Common myeloid progenitor, CD34-positive (primary cell): ENCODE results near the gene LAIR1.

Experiments used
- CTCF ChIA-PET: fragments of 350-600 bp; sonication (Branson Sonifier 250); formaldehyde crosslinking; loops from one replicate; lab custom pipeline; 2021; ENCODE audit warnings: antibody characterized with exemption; lab: Charles Lee
- POLR2A ChIA-PET: fragments of 350-600 bp; sonication (Branson Sonifier 250); formaldehyde crosslinking; loops from one replicate; lab custom pipeline; 2021; ENCODE audit warnings: antibody characterized with exemption; lab: Charles Lee
- DNase-seq, 3 donors: peaks; one replicate each; pipeline versions ENCODE4 v3.0.0 to v3.0.0-alpha.2; 2013
- H3K27ac ChIP-seq, 2 experiments: 1 replicate in 1 of 2; 2 replicates in 1 of 2; pipeline ENCODE4 v1.7.0; 2013; ENCODE audit warnings: inconsistent platforms in 2 of 2, low read length in 2 of 2, mild to moderate bottlenecking in 2 of 2, low read depth in 1 of 2, moderate library complexity in 1 of 2; ENCODE audit not compliant: severe bottlenecking in 2 of 2, insufficient read depth in 1 of 2, poor library complexity in 1 of 2
- H3K27me3 ChIP-seq, 5 experiments: replicated peaks in 2 of 5; 1 replicate in 3 of 5; 2 replicates in 2 of 5; pipeline versions ENCODE4 v1.6.1 to v1.7.0; 2013; ENCODE audit warnings: low read length in 4 of 5, mild to moderate bottlenecking in 2 of 5, moderate library complexity in 2 of 5, inconsistent platforms in 1 of 5; ENCODE audit not compliant: insufficient read depth in 5 of 5, control insufficient read depth in 4 of 5
- H3K36me3 ChIP-seq, 4 experiments: 1 replicate in 2 of 4; 2 replicates in 2 of 4; pipeline versions ENCODE4 v1.6.1 to v1.7.0; 2013; ENCODE audit warnings: low read length in 3 of 4, control low read depth in 1 of 4, mild to moderate bottlenecking in 1 of 4; ENCODE audit not compliant: control insufficient read depth in 4 of 4, insufficient read depth in 4 of 4
- H3K4me1 ChIP-seq, 4 experiments: 1 replicate in 3 of 4; 2 replicates in 1 of 4; pipeline versions ENCODE4 v1.6.1 to v1.7.1; 2013; ENCODE audit warnings: low read length in 3 of 4, mild to moderate bottlenecking in 3 of 4, control low read depth in 1 of 4, inconsistent platforms in 1 of 4, moderate library complexity in 1 of 4; ENCODE audit not compliant: control insufficient read depth in 4 of 4, insufficient read depth in 4 of 4; ENCODE audit errors: control extremely low read depth in 1 of 4
- H3K4me3 ChIP-seq, 7 experiments: 1 replicate in 4 of 7; 2 replicates in 3 of 7; pipeline versions ENCODE4 v1.5.1 to v1.7.0; 2013; ENCODE audit warnings: mild to moderate bottlenecking in 7 of 7, low read length in 6 of 7, moderate library complexity in 6 of 7, inconsistent platforms in 2 of 7, low read depth in 2 of 7, control low read depth in 1 of 7; ENCODE audit not compliant: insufficient read depth in 4 of 7, control insufficient read depth in 1 of 7; ENCODE audit errors: extremely low read depth in 1 of 7
- H3K9me3 ChIP-seq, 5 experiments: 1 replicate in 4 of 5; 2 replicates in 1 of 5; pipeline versions ENCODE4 v1.6.1 to v1.7.1; 2013; ENCODE audit warnings: low read length in 4 of 5, mild to moderate bottlenecking in 2 of 5, inconsistent platforms in 1 of 5, low read depth in 1 of 5, moderate library complexity in 1 of 5; ENCODE audit not compliant: control insufficient read depth in 4 of 5, insufficient read depth in 2 of 5; ENCODE audit errors: control extremely low read depth in 1 of 5
- whole genome bisulfite sequencing: methylation state at CpG from one replicate; pipeline ENCODE4 v1.1.5; 2013; ENCODE audit not compliant: insufficient coverage; 5-methylcytosine and 5-hydroxymethylcytosine counted together

LAIR1 gene

GRCh38 chr19:54403054-54403453 is 38.3 kb upstream of the LAIR1 start:
- Histone ChIP-seq H3K9me3 (peaks cover 0 to 7% (median 0%) of the 10 kb centered on the region in 5 experiments), H3K27me3 (no peaks in the 10 kb centered on the region), H3K27ac (no peak overlapping the region), H3K4me3 (no peak overlapping the region), H3K4me1 (no peaks in the 10 kb centered on the region), H3K36me3 (no peaks in the 10 kb centered on the region)
- ChIA-PET POLR2A (no interaction called here), CTCF (no interaction called here)
- 100% methylated on average over 5 of the region's 8 CpGs for WGBS
- no peak for DNase-seq

- no peaks in the 10 kb centered on the region for H3K4me1 ChIP-seq
- H3K27me3 ChIP-seq = no peaks in the 10 kb centered on the region
- POLR2A ChIA-PET = no interaction called here
- H3K4me3 ChIP-seq = no peak overlapping the region
- H3K36me3 ChIP-seq = no peaks in the 10 kb centered on the region
- 100% methylated on average over 1 of the region's 6 CpGs for WGBS
- H3K27ac ChIP-seq = no peak overlapping the region
- H3K9me3 ChIP-seq = no peaks in the 10 kb centered on the region
- CTCF ChIA-PET = interaction anchor here (0.6 to 1.7 kb wide), 4 partner anchors 10 to 212 kb away, joined by 3 to 10 read pairs (median 3); partner anchors contain the start of gene MBOAT7
- no peak for DNase-seq
These were observed 36.2 kb upstream of the LAIR1 start for GRCh38 chr19:54400913-54401312.

GRCh38 chr19:54399189-54399588 is 34.5 kb upstream of the LAIR1 start:
- no peak overlapping the region for H3K4me3 ChIP-seq
- no peak for DNase-seq
- POLR2A ChIA-PET = interaction anchor here (0.6 kb wide), 1 partner anchor 10 kb away, joined by 3 read pairs; no protein-coding TSS in a partner anchor
- no peaks in the 10 kb centered on the region for H3K36me3 ChIP-seq
- H3K9me3 ChIP-seq = no peaks in the 10 kb centered on the region
- no peaks in the 10 kb centered on the region for H3K27me3 ChIP-seq
- WGBS = no CpG with 5 or more reads among the region's 2 CpGs
- CTCF ChIA-PET = interaction anchor here (1.2 to 1.9 kb wide), 5 partner anchors 8 to 170 kb away, joined by 3 to 10 read pairs (median 5); partner anchors contain the start of gene TTYH1
- no peak overlapping the region for H3K27ac ChIP-seq
- H3K4me1 ChIP-seq = no peaks in the 10 kb centered on the region

- 91% methylated on average over 8 of the region's 8 CpGs for WGBS
- POLR2A ChIA-PET = no interaction called here
- Histone ChIP-seq H3K4me1 (peaks cover 3 to 8% (median 5%) of the 10 kb centered on the region in 4 experiments), H3K4me3 (no peak overlapping the region), H3K27me3 (no peaks in the 10 kb centered on the region), H3K36me3 (no peaks in the 10 kb centered on the region), H3K27ac (no peak overlapping the region), H3K9me3 (no peaks in the 10 kb centered on the region)
- CTCF ChIA-PET = no interaction called here
- no peak for DNase-seq
These were observed 31.0 kb upstream of the LAIR1 start for GRCh38 chr19:54395685-54396084.

GRCh38 chr19:54393381-54393780 is 28.6 kb upstream of the LAIR1 start:
- CTCF ChIA-PET = interaction anchor here (0.8 to 7.0 kb wide), 3 partner anchors 13 to 69 kb away, joined by 5 to 95 read pairs (median 86); no protein-coding TSS in a partner anchor
- POLR2A ChIA-PET = no interaction called here
- 91% methylated on average over 14 of the region's 16 CpGs for whole genome bisulfite sequencing
- Histone ChIP-seq H3K4me3 (no peak overlapping the region), H3K36me3 (no peaks in the 10 kb centered on the region), H3K27me3 (no peaks in the 10 kb centered on the region), H3K9me3 (no peaks in the 10 kb centered on the region), H3K27ac (no peak overlapping the region), H3K4me1 (peaks cover 15 to 31% (median 28%) of the 10 kb centered on the region in 4 experiments)
- DNase-seq = no peak

GRCh38 chr19:54392105-54392504 is 27.4 kb upstream of the LAIR1 start:
- Histone ChIP-seq H3K4me1 (peaks cover 21 to 43% (median 41%) of the 10 kb centered on the region in 4 experiments), H3K27ac (no peak overlapping the region), H3K4me3 (no peak overlapping the region), H3K36me3 (no peaks in the 10 kb centered on the region), H3K27me3 (no peaks in the 10 kb centered on the region), H3K9me3 (no peaks in the 10 kb centered on the region)
- no peak for DNase-seq
- POLR2A ChIA-PET = no interaction called here
- CTCF ChIA-PET = interaction anchor here (0.7 to 7.0 kb wide), 27 partner anchors 8 to 356 kb away, joined by 3 to 95 read pairs (median 7); partner anchors contain the start of genes LAIR1, LILRA4, LILRA5 and TTYH1
- WGBS = 97% methylated on average over 4 of the region's 5 CpGs

GRCh38 chr19:54391589-54392061 is 26.9 kb upstream of the LAIR1 start:
- WGBS = 79% methylated on average over 4 of the region's 4 CpGs
- POLR2A ChIA-PET = no interaction called here
- CTCF ChIA-PET = interaction anchor here (0.8 to 7.0 kb wide), 37 partner anchors 8 to 749 kb away, joined by 3 to 95 read pairs (median 5); partner anchors contain the start of genes LAIR1, LILRA4, LILRA5 and TTYH1
- H3K36me3 ChIP-seq = no peaks in the 10 kb centered on the region
- DNase-seq = no peak
- H3K27me3 ChIP-seq = no peaks in the 10 kb centered on the region
- no peaks in the 10 kb centered on the region for H3K9me3 ChIP-seq
- peaks cover 21 to 47% (median 45%) of the 10 kb centered on the region in 4 experiments for H3K4me1 ChIP-seq
- no peak overlapping the region for H3K27ac ChIP-seq
- no peak overlapping the region for H3K4me3 ChIP-seq
